GM19397 (cell line): ENCODE data around the gene PNCK.
"Not testable (repeated sequence)": the region's sequence is repeated elsewhere in the genome, so short reads cannot be mapped to it uniquely, and the experiment has no call there.

Experiments used
- ATAC-seq: cut with Tn5 transposase; IDR thresholded peaks from one replicate; pipeline ENCODE4 v1.9.1; 2021; ENCODE audit warnings: mild to moderate bottlenecking, moderate library complexity; ENCODE audit not compliant: unreplicated experiment

The PNCK gene

DNA sequence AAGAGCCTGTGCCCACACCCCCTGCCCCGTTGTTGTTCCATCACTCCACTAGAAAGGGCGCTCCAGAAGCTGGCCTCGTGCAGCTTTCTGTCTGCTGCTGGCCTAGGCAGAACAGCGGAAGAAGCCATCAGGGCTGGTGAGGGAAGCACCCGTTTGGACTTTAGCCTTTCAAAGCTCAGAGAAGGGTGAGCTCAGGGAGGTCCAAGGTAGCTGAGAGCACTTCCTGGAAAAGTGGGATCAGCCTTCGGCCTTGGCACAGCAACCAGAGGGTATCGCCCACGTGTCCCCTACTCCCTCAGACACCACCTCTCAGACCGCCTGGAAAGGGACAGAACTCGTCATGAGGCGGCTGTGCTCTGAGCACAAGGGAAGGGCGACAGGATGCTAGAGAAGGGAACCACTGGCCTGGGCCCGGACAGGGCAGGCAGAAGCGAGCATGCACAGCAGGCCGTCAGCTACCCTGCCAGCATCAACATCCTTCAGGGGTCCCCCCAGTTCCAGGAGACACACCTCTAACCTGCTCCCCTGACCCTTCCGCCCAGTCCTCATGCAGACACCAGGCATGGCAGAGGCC lies 25.7 kb upstream of the PNCK start:
- not testable (repeated sequence) for ATAC-seq

- no peak for ATAC-seq
Observed at GRCh38 chrX:153697924-153698865, 24.6 kb upstream of the PNCK start.

- not testable (repeated sequence) for ATAC-seq
Observed at GRCh38 chrX:153696986-153697722, 23.5 kb upstream of the PNCK start.

DNA sequence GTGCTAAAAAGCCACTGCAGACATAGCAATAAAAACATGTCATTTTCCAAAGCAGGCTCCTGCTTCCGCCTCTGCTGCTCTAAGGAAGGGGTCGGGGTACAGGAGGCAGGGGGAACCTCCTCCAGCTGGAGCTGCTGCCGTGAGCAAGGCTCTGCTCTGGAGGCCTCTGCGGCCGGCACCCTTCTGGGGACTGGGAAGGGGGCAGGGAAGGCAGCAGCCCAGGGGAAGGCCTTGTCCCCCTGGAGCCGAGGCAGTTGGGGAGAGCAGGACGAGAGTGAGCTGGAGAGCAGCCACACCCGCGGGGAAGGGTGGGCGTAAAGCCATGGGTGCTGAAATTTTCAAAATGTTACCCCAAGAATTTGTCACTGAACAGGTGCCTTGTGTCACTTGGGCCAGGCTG lies 22.9 kb upstream of the PNCK start:
- ATAC-seq = not testable (repeated sequence)

GRCh38 chrX:153696100-153696499 lies 22.5 kb upstream of the PNCK start:
- no peak for ATAC-seq

- no peak for ATAC-seq
Observed at GRCh38 chrX:153694687-153695270, 21.2 kb upstream of the PNCK start.

- not testable (repeated sequence) for ATAC-seq
Observed at GRCh38 chrX:153694256-153694655, 20.6 kb upstream of the PNCK start.

DNA sequence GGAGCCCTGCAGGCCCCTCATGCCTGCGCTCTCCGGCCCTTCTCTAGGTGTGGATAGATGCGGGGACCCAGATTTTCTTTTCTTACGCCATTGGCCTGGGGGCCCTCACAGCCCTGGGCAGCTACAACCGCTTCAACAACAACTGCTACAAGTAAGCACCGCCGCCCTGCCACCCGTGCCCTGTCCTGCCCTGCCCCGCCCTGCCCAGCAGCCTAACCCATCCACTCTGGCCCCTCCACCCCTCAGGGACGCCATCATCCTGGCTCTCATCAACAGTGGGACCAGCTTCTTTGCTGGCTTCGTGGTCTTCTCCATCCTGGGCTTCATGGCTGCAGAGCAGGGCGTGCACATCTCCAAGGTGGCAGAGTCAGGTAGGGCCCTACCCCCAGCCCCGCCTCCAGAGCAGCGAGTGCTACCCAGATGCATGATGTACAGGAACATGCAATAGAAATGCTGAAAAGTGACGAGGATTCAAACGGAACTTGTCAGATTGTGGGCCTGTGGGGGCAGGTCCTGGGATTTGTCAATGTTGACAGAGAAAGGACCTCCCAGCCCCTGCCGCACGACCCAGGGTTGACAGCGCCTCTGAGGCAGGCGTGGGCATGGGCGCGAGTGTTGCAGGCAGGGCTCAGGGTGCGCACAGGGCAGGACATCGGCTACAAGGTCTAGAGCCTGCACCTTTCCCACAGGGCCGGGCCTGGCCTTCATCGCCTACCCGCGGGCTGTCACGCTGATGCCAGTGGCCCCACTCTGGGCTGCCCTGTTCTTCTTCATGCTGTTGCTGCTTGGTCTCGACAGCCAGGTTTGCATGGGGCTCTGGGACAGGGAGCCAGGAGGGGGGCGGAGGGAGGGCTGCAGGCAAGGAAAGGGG lies 19.8 kb upstream of the PNCK start:
- ATAC-seq = no peak

DNA sequence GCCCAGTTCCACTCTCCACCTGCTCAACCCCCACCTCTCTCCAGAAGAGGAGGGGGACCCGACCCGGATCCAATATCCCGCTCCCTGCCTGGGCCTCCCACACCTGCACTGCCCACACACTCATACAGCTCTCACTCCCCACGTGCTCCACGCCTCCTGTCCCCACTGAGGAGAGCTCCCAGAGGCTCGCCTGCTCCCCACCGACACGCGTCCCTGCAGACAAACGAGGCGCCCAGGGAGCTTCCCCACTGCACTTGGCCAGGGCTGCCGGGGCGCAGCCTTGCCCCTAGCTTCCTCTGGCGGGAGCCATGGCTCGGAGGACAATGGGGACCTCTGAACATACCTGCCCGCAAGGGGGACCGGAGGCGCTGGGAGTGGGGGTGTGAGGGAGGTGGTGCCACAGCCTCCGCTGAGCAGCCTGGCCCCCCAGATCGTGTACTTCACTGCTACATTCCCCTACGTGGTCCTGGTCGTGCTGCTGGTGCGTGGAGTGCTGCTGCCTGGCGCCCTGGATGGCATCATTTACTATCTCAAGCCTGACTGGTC lies 19.1 kb upstream of the PNCK start:
- no peak for ATAC-seq

- no peak for ATAC-seq
Observed at GRCh38 chrX:153692003-153692402, 18.4 kb upstream of the PNCK start.

DNA sequence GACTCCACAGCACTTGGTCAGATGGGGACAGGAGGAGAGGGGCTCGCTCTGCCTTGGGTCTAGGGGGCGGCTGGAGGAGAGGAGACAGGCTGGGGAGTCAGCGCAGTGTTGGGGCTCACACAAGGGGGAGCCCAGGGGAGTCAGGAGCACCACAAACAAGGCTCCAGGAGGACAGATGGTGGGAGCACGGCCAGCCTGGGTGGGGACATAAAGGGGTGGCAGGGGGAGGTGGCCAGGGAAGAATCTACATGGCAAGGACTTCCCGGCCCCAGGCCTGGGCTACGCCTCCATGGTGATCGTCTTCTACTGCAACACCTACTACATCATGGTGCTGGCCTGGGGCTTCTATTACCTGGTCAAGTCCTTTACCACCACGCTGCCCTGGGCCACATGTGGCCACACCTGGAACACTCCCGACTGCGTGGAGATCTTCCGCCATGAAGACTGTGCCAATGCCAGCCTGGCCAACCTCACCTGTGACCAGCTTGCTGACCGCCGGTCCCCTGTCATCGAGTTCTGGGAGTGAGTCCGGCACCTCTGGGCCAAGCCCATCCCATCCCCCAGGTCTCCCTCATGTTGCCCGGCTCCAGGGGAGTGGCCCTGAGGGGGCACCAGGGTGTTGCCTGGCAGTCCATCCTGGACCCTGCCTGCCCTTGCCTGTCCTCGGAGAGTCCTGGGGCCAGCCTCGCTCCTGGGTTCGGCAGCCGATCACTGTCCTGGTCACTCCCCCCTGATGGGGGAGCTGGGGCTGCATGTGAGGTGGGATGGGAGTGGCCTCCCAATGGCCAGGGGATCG lies 17.6 kb upstream of the PNCK start:
- not testable (repeated sequence) for ATAC-seq

GRCh38 chrX:153690466-153690865 lies 16.9 kb upstream of the PNCK start:
- ATAC-seq = no peak

DNA sequence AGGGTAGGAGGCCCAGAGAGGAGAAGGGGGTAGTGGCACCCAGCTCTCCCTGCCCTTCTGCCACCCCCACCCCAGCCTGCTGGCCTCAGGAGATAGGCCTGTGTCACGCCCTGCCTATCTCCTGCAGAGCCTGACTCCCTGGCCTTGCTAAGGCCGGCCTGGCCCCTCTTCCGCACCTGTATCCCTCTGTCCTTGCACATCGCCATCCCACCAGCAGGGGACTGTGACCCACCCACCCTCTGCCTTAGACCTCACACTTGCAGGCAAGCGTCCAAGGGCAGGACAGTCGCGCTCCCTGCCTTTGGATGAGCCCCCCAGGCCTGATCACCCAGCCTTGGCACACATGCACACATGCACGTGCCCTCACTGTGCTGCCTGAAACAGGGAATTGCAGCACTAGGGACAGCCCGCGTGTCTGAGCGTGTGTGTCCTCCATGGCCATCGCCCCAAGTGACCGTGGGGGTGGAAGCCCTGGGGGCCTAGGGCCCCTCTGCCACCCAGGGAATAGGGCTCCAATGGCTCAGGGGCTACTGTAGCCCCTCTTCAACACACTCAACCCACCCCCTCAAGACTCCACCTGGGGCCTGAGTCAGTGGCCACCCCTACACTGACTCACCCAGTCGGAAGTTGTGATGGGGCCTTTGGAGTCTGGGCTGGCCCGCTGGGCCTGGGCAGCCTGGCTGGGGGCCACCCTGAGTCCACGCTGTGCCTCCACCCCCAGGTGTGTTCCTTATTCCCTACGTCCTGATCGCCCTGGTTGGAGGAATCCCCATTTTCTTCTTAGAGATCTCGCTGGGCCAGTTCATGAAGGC lies 16.2 kb upstream of the PNCK start:
- no peak for ATAC-seq

- ATAC-seq = no peak
Observed at GRCh38 chrX:153688911-153689590, 15.4 kb upstream of the PNCK start.

GRCh38 chrX:153688506-153688905 lies 14.9 kb upstream of the PNCK start:
- ATAC-seq = no peak

DNA sequence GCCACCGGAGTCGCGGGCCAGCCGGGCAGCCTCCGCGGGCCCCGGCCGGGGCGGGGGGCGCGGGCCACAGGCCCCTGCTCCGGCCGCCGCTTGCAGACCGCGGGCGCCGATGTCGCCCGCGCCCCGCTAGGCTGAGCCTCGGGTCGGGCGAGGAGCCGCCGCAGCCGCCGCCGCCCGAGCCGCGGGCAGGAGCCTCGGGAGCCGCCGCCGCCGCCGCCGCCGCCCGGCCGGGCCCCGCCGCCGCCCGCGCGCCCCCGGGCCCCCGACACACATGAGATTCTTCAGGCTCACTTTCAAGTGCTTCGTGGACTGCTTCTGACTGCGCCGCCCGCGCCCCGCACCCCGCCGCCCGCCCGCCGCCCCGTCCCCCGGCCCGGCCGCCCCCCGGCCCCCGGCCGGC lies 14.5 kb upstream of the PNCK start:
- ATAC-seq = no peak

GRCh38 chrX:153687121-153688039 lies 13.8 kb upstream of the PNCK start, which contains the start of gene SLC6A8:
Gene SLC6A8, plus strand, starts transcription at chrX:153687926. Its CDS starts 649 bp downstream, at chrX:153688575.
- ATAC-seq = no peak
